Activated gamma-delta T cell (primary cell): Measurements from ENCODE around the gene BBS5.
A peak's percentile ranks its signal among the peaks of the same experiment; 100 is the strongest.
"Not testable (repeated sequence)": the region's sequence is repeated elsewhere in the genome, so short reads cannot be mapped to it uniquely, and the experiment has no call there.

Source experiments
- DNase-seq: peaks from one replicate; lab custom pipeline; 2025; lab: John Stamatoyannopoulos, UW
- total RNA-seq, 2 donors: gene quantifications; one replicate each; lab custom pipeline; 2026; lab: John Stamatoyannopoulos, UW

BBS5 gene
- total RNA-seq = 0.77 to 2.5 reads per million in 2 donors

GRCh38 chr2:169479257-169480078 lies at the start of gene BBS5:
Gene BBS5, plus strand, starts transcription at chr2:169479494. Its CDS starts 60 bp downstream, at chr2:169479554.
- peak; percentile 31 for DNase-seq

- DNase-seq = not testable (repeated sequence)
Observed at GRCh38 chr2:169431772-169432171, 47.5 kb upstream of the BBS5 start.

GRCh38 chr2:169434236-169434635 lies 45.1 kb upstream of the BBS5 start:
- DNase-seq = not testable (repeated sequence)

- DNase-seq = no peak
Observed at GRCh38 chr2:169438466-169439072, 40.7 kb upstream of the BBS5 start.

GRCh38 chr2:169439900-169440299 lies 39.4 kb upstream of the BBS5 start:
- DNase-seq = no peak

GRCh38 chr2:169446452-169446851 lies 32.8 kb upstream of the BBS5 start:
- DNase-seq = no peak

- no peak for DNase-seq
Observed at GRCh38 chr2:169448316-169448715, 31.0 kb upstream of the BBS5 start.

GRCh38 chr2:169448865-169449264 lies 30.4 kb upstream of the BBS5 start:
- DNase-seq = no peak

- DNase-seq = no peak
Observed at GRCh38 chr2:169452080-169452479, 27.2 kb upstream of the BBS5 start.

GRCh38 chr2:169453044-169453443 lies 26.2 kb upstream of the BBS5 start:
- DNase-seq = not testable (repeated sequence)

- no peak for DNase-seq
Observed at GRCh38 chr2:169461143-169461542, 18.2 kb upstream of the BBS5 start.

- no peak for DNase-seq
Observed at GRCh38 chr2:169462896-169463695, 16.2 kb upstream of the BBS5 start.

- no peak for DNase-seq
Observed at GRCh38 chr2:169464466-169464865, 14.8 kb upstream of the BBS5 start.

- no peak for DNase-seq
Observed at GRCh38 chr2:169464882-169465281, 14.4 kb upstream of the BBS5 start.

- DNase-seq = no peak
Observed at GRCh38 chr2:169468841-169469240, 10.5 kb upstream of the BBS5 start.

GRCh38 chr2:169469952-169470572 lies 9.2 kb upstream of the BBS5 start:
- DNase-seq = no peak

GRCh38 chr2:169472249-169472648 lies 7.0 kb upstream of the BBS5 start:
- DNase-seq = no peak

- DNase-seq = no peak
Observed at GRCh38 chr2:169476459-169476858, 2.8 kb upstream of the BBS5 start.

- no peak for DNase-seq
Observed at GRCh38 chr2:169478339-169478738, 955 bp upstream of the BBS5 start.

- no peak for DNase-seq
Observed at GRCh38 chr2:169478745-169479256, 493 bp upstream of the BBS5 start.

GRCh38 chr2:169480079-169480465 lies 778 bp downstream of the BBS5 start:
- DNase-seq = no peak

- DNase-seq = no peak
Observed at GRCh38 chr2:169485650-169486138, 6.4 kb downstream of the BBS5 start.
